ENCODE data around the gene DNMT3A.

The DNMT3A gene

GRCh38 chr2:25331686-25332365, 9.9 kb downstream of the DNMT3A start:
- POLR2A ChIA-PET: no interaction called here
- DNase-seq (ENCODE audit: extremely low spot score): no peak
- TF ChIP-seq L3MBTL2 (conservative IDR thresholded peaks at IDR 0.05) (no peak), FOXM1 (IDR thresholded peaks at IDR 0.05; ENCODE audit: borderline replicate concordance) (no peak), ZNF384 (IDR thresholded peaks at IDR 0.05) (no peak), PKNOX1 (IDR thresholded peaks at IDR 0.05) (no peak), LEF1 (IDR thresholded peaks at IDR 0.05; ENCODE audit: borderline replicate concordance) (no peak), HDGF (IDR thresholded peaks at IDR 0.05; ENCODE audit: borderline replicate concordance) (no peak), SP1 (IDR thresholded peaks at IDR 0.05) (no peak), FOXK2 (IDR thresholded peaks at IDR 0.05) (no peak), TARDBP (IDR thresholded peaks at IDR 0.05) (no peak), ARNT (IDR thresholded peaks at IDR 0.05) (no peak), SUZ12 (IDR thresholded peaks at IDR 0.05) (no peak), ELF4 (IDR thresholded peaks at IDR 0.05) (no peak), FOXA1 (IDR thresholded peaks at IDR 0.05) (no peak), NFRKB (IDR thresholded peaks at IDR 0.05) (no peak), CTBP1 (IDR thresholded peaks at IDR 0.05; ENCODE audit: borderline replicate concordance) (no peak)
- CTCF ChIA-PET: interaction anchor here (2.1 kb wide), 1 partner anchor 30 kb away, joined by 6 read pairs; no protein-coding TSS in a partner anchor

- TF ChIP-seq L3MBTL2 (conservative IDR thresholded peaks at IDR 0.05): no peak
- TF ChIP-seq FOXK2 (IDR thresholded peaks at IDR 0.05): no peak
- no peak for TF ChIP-seq BHLHE40 (IDR thresholded peaks at IDR 0.05; ENCODE audit: borderline replicate concordance)
- no peak for TF ChIP-seq FOXM1 (IDR thresholded peaks at IDR 0.05; ENCODE audit: borderline replicate concordance)
- no peak for TF ChIP-seq NFRKB (IDR thresholded peaks at IDR 0.05)
- no peak for TF ChIP-seq SP1 (IDR thresholded peaks at IDR 0.05)
- TF ChIP-seq TARDBP (IDR thresholded peaks at IDR 0.05): no peak
- TF ChIP-seq CTBP1 (IDR thresholded peaks at IDR 0.05; ENCODE audit: borderline replicate concordance): no peak
- TF ChIP-seq ARNT (IDR thresholded peaks at IDR 0.05): no peak
- TF ChIP-seq HDGF (IDR thresholded peaks at IDR 0.05; ENCODE audit: borderline replicate concordance): no peak
- no peak for TF ChIP-seq LEF1 (IDR thresholded peaks at IDR 0.05; ENCODE audit: borderline replicate concordance)
- TF ChIP-seq PKNOX1 (IDR thresholded peaks at IDR 0.05): no peak
- TF ChIP-seq ZNF384 (IDR thresholded peaks at IDR 0.05): no peak
- no peak for TF ChIP-seq SUZ12 (IDR thresholded peaks at IDR 0.05)
- no peak for TF ChIP-seq ELF4 (IDR thresholded peaks at IDR 0.05)
- no peak for TF ChIP-seq FOXA1 (IDR thresholded peaks at IDR 0.05)
- ChIA-PET CTCF (interaction anchor here (2.1 kb wide), 1 partner anchor 31 kb away, joined by 6 read pairs; no protein-coding TSS in a partner anchor), POLR2A (no interaction called here)
- no peak for DNase-seq (ENCODE audit: extremely low spot score)
Observed at GRCh38 chr2:25330937-25331336, 10.8 kb downstream of the DNMT3A start.

GRCh38 chr2:25330273-25330672, 11.5 kb downstream of the DNMT3A start:
- TF ChIP-seq ZNF384 (IDR thresholded peaks at IDR 0.05) (no peak), HDGF (IDR thresholded peaks at IDR 0.05; ENCODE audit: borderline replicate concordance) (no peak), ELF4 (IDR thresholded peaks at IDR 0.05) (no peak), SP1 (IDR thresholded peaks at IDR 0.05) (no peak), SUZ12 (IDR thresholded peaks at IDR 0.05) (no peak), PKNOX1 (IDR thresholded peaks at IDR 0.05) (no peak), BHLHE40 (IDR thresholded peaks at IDR 0.05; ENCODE audit: borderline replicate concordance) (no peak), FOXA1 (IDR thresholded peaks at IDR 0.05) (no peak), L3MBTL2 (conservative IDR thresholded peaks at IDR 0.05) (no peak), ARNT (IDR thresholded peaks at IDR 0.05) (no peak), FOXM1 (IDR thresholded peaks at IDR 0.05; ENCODE audit: borderline replicate concordance) (no peak), CTBP1 (IDR thresholded peaks at IDR 0.05; ENCODE audit: borderline replicate concordance) (no peak), NFRKB (IDR thresholded peaks at IDR 0.05) (no peak), FOXK2 (IDR thresholded peaks at IDR 0.05) (no peak), TARDBP (IDR thresholded peaks at IDR 0.05) (no peak), LEF1 (IDR thresholded peaks at IDR 0.05; ENCODE audit: borderline replicate concordance) (no peak)
- DNase-seq (ENCODE audit: extremely low spot score): no peak
- ChIA-PET CTCF (interaction anchor here (2.1 kb wide), 1 partner anchor 32 kb away, joined by 6 read pairs; no protein-coding TSS in a partner anchor), POLR2A (no interaction called here)

GRCh38 chr2:25328152-25329085, 13.3 kb downstream of the DNMT3A start:
- POLR2A ChIA-PET: interaction anchor here (1.1 kb wide), 1 partner anchor 10 kb away, joined by 3 read pairs; no protein-coding TSS in a partner anchor

DNA sequence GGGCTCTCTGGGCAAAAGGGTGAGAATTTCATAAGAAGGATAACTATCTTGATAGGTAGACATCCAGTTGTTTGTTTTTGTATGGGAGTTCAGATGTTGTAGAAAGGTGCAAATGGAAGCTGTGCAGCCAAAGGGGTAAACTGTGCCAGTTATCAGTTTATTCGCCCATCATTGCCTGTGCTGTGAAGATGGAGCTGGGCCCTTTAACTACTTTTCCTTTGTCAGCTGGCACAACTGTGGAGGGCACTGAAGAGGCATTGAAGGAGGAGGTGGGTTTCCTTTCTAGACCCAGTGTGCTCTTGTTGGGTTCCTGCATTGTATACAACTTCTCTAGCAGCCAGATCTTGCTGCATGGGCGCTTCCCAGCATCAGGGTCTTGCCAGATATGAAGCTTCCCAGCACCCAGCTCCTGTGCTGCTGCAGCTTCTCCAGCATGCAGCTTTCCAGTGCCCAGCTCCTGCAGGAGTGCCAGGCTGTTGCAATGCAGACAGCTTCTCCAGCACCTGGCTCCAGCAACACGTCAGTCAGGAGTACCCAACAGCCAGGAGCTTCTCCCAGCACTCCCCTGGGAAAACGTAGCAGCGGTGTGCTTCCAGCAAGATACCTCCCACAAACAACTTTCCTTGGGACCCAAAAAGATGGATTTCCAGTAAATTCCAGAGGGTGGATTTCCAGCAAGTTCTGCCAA, 15.3 kb downstream of the DNMT3A start:
- POLR2A ChIA-PET: no interaction called here
- CTCF ChIA-PET: no interaction called here
- DNase-seq (ENCODE audit: extremely low spot score): no peak
- TF ChIP-seq SP1 (IDR thresholded peaks at IDR 0.05) (no peak), HDGF (IDR thresholded peaks at IDR 0.05; ENCODE audit: borderline replicate concordance) (no peak), SUZ12 (IDR thresholded peaks at IDR 0.05) (no peak), L3MBTL2 (conservative IDR thresholded peaks at IDR 0.05) (no peak), PKNOX1 (IDR thresholded peaks at IDR 0.05) (no peak), FOXA1 (IDR thresholded peaks at IDR 0.05) (no peak), FOXM1 (IDR thresholded peaks at IDR 0.05; ENCODE audit: borderline replicate concordance) (no peak), ARNT (IDR thresholded peaks at IDR 0.05) (no peak), ZNF384 (IDR thresholded peaks at IDR 0.05) (no peak)

More at GRCh38 chr2:25328152-25329085, 13.3 kb downstream of the DNMT3A start:
- TF ChIP-seq ELF4 (IDR thresholded peaks at IDR 0.05) (no peak), HDGF (IDR thresholded peaks at IDR 0.05; ENCODE audit: borderline replicate concordance) (no peak), CTBP1 (IDR thresholded peaks at IDR 0.05; ENCODE audit: borderline replicate concordance) (no peak), SUZ12 (IDR thresholded peaks at IDR 0.05) (no peak)
- CTCF ChIA-PET: no interaction called here
- DNase-seq (ENCODE audit: extremely low spot score): no peak

Data from HEK293T (cell line).